IMR-90 (cell line): Measurements from ENCODE around the gene TOR4A. TPM values are rescaled to one million over a fixed set of nuclear protein-coding genes. Genes with fewer than 3 reads are reported as not detected.

Experiments used
- NFE2L2 ChIP-seq: fragments of 150-350 bp; IDR thresholded peaks from 2 replicates; pipeline ENCODE4 v1.6.1; 2016; ENCODE audit warnings: low read depth, mild to moderate bottlenecking, low read length
- RFX5 ChIP-seq: IDR thresholded peaks from 2 replicates; pipeline ENCODE4 v1.8.0; 2012; ENCODE audit warnings: low read depth, mild to moderate bottlenecking, low read length, moderate library complexity
- SMC3 ChIP-seq: fragments of 150-350 bp; IDR thresholded peaks from 2 replicates; pipeline ENCODE4 v1.6.1; 2016; ENCODE audit warnings: low read depth, mild to moderate bottlenecking, antibody characterized with exemption, low read length, moderate library complexity
- polyA plus RNA-seq, 3 experiments: library from polyadenylated mRNA; depleted of rRNA; stranded (reverse); fragments of >200 nt; gene quantifications; 2 replicates each; pipeline ENCODE4 v1.2.3, GENCODE V29; 2012; ENCODE audit warnings: low replicate concordance in 1 of 3
- total RNA-seq: library from RNA; depleted of rRNA; stranded (reverse); fragments of >200 nt; gene quantifications from 2 replicates; pipeline ENCODE4 v1.2.3, GENCODE V29; 2012

Gene TOR4A
- total and polyA plus RNA-seq, 2 of the 4 experiments (the other 2 are of a cell fraction), result 9.7 to 22.9 TPM

DNA sequence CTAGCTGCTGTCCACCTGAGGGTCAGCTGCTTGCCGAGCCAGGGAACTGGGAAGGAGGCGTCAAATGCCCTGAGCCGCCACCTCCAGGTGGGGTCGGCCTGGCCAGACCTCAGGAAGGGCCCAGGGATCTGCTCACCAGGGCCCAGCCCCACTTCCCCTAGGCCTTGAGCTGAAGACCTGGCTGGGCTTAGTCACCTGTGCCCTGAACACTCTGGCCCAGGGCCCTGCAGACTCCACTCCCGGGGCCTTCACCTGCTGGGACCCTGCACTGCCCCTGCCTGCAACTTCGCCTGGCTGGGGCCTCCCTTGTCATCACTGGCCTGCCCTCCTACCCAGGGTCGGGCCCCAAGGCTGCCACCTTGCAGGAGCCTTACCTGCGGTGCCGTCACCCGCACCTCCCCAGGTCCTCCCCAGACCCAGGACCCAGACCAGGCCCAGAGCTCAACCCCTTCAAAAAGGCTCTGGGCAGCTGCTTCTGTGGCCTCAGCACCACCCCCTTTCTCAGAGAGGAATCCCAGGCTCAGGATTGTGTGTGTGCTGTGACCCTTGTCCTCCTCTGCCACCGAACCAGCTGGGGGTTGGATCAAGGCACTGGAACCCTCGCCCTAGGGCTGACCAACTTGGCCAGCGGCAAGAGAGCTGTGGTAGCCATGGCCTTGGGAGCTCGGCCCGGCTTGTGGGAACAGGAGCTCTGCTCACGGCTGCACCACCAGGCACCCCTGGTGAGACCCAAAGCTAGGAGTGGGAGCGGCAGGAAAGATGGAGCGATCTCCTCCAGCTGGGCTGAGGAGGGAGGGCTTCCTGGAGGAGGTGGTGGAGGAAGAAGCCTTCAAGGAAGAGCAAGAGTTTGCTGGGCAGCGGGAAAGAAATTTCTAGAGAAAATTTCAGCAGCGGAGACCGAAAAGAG, 23.6 kb upstream of the TOR4A start (continued):
- no peak for TF ChIP-seq SMC3
- no peak for TF ChIP-seq RFX5
- TF ChIP-seq NFE2L2, result no peak
